ENCODE data around the gene ITSN1.

DNA sequence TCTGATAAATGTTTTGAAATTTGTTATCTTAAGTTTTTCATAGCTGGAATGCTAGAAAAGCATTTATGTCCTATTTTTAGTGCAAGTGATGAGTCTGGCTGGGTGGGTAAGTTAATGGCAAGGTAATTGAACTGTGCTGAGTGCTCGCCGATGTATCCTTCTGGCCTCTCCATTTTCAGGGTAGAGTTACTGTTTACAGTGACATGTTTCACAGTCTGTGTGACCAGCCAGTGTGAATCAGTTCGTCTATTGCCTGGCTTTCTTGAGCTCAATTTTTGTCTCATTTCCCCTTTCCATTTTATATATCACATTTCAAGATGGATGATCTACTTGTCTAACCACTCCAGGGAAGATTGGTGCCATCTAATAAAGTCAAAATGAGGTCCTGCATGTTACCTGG lies 44.1 kb downstream of the ITSN1 start:
- TF ChIP-seq, protein P1, sequence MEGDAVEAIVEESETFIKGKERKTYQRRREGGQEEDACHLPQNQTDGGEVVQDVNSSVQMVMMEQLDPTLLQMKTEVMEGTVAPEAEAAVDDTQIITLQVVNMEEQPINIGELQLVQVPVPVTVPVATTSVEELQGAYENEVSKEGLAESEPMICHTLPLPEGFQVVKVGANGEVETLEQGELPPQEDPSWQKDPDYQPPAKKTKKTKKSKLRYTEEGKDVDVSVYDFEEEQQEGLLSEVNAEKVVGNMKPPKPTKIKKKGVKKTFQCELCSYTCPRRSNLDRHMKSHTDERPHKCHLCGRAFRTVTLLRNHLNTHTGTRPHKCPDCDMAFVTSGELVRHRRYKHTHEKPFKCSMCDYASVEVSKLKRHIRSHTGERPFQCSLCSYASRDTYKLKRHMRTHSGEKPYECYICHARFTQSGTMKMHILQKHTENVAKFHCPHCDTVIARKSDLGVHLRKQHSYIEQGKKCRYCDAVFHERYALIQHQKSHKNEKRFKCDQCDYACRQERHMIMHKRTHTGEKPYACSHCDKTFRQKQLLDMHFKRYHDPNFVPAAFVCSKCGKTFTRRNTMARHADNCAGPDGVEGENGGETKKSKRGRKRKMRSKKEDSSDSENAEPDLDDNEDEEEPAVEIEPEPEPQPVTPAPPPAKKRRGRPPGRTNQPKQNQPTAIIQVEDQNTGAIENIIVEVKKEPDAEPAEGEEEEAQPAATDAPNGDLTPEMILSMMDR (IDR thresholded peaks at IDR 0.05; ENCODE audit: poor library complexity, severe bottlenecking), result no peak
- TF ChIP-seq RAD21 (conservative IDR thresholded peaks at IDR 0.05) (no peak), EP300 (conservative IDR thresholded peaks at IDR 0.05; ENCODE audit: poor library complexity, severe bottlenecking) (no peak), TAF1 (IDR thresholded peaks at IDR 0.05; ENCODE audit: low read depth) (no peak), EZH2 (IDR thresholded peaks at IDR 0.05; ENCODE audit: borderline replicate concordance, insufficient read depth, low read length, poor library complexity, severe bottlenecking) (no peak), POLR2AphosphoS5 (IDR thresholded peaks at IDR 0.05) (peak; percentile 46)
- TF ChIP-seq, protein P2, sequence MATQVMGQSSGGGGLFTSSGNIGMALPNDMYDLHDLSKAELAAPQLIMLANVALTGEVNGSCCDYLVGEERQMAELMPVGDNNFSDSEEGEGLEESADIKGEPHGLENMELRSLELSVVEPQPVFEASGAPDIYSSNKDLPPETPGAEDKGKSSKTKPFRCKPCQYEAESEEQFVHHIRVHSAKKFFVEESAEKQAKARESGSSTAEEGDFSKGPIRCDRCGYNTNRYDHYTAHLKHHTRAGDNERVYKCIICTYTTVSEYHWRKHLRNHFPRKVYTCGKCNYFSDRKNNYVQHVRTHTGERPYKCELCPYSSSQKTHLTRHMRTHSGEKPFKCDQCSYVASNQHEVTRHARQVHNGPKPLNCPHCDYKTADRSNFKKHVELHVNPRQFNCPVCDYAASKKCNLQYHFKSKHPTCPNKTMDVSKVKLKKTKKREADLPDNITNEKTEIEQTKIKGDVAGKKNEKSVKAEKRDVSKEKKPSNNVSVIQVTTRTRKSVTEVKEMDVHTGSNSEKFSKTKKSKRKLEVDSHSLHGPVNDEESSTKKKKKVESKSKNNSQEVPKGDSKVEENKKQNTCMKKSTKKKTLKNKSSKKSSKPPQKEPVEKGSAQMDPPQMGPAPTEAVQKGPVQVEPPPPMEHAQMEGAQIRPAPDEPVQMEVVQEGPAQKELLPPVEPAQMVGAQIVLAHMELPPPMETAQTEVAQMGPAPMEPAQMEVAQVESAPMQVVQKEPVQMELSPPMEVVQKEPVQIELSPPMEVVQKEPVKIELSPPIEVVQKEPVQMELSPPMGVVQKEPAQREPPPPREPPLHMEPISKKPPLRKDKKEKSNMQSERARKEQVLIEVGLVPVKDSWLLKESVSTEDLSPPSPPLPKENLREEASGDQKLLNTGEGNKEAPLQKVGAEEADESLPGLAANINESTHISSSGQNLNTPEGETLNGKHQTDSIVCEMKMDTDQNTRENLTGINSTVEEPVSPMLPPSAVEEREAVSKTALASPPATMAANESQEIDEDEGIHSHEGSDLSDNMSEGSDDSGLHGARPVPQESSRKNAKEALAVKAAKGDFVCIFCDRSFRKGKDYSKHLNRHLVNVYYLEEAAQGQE (IDR thresholded peaks at IDR 0.05; ENCODE audit: borderline replicate concordance), result no peak
